OCI-LY3 (cell line): Measurements from ENCODE around the gene TGM3.

Experiments
- H2AFZ ChIP-seq: fragments of 200-600, 300-600 bp; shearing (Covaris generic); 2 replicates; pipeline ENCODE4 v1.6.0; 2014; ENCODE audit warnings: antibody characterized with exemption, low read depth, low read length
- H3K27ac ChIP-seq: fragments of 200-600, 300-600 bp; sonication (generic); 2 replicates; pipeline ENCODE4 v1.5.1; 2014; ENCODE audit warnings: mild to moderate bottlenecking, low read length, moderate library complexity, mixed read lengths
- H3K27me3 ChIP-seq: fragments of 200-600, 300-600 bp; sonication (generic); 2 replicates; pipeline ENCODE4 v1.6.1; 2014; ENCODE audit warnings: low read depth, low read length, mixed read lengths
- H3K36me3 ChIP-seq: fragments of 200-600, 300-600 bp; sonication (generic); replicated peaks from 2 replicates; pipeline ENCODE3; 2014; ENCODE audit warnings: low read depth, low read length, mixed read lengths
- H3K4me1 ChIP-seq: fragments of 300-600, 200-600 bp; sonication (generic); 2 replicates; pipeline ENCODE4 v1.6.1; 2014; ENCODE audit warnings: low read length, mixed read lengths
- H3K4me2 ChIP-seq: fragments of 200-600, 300-600 bp; sonication (generic); 2 replicates; pipeline ENCODE4 v1.6.1; 2014; ENCODE audit warnings: low read length, mixed read lengths
- H3K4me3 ChIP-seq: fragments of 300-600, 200-600 bp; sonication (generic); 2 replicates; pipeline ENCODE4 v1.5.1; 2014; ENCODE audit warnings: antibody characterized with exemption, mild to moderate bottlenecking, low read length, moderate library complexity
- H3K79me2 ChIP-seq: fragments of 300-600, 200-600 bp; shearing (Covaris generic); 2 replicates; pipeline ENCODE4 v1.6.1; 2014; ENCODE audit warnings: mild to moderate bottlenecking, low read length, mixed read lengths
- H3K9ac ChIP-seq: fragments of 300-600, 200-600 bp; shearing (Covaris generic); 2 replicates; pipeline ENCODE4 v1.6.0; 2014; ENCODE audit warnings: mild to moderate bottlenecking, low read length, moderate library complexity
- H3K9me3 ChIP-seq: fragments of 200-600, 300-600 bp; shearing (Covaris generic); 2 replicates; pipeline ENCODE4 v1.6.1; 2014; ENCODE audit warnings: low read length, mixed read lengths; ENCODE audit not compliant: insufficient read depth
- H4K20me1 ChIP-seq: fragments of 200-600, 300-600 bp; sonication (generic); 2 replicates; pipeline ENCODE4 v1.6.1; 2016; ENCODE audit warnings: low read length, mixed read lengths; ENCODE audit not compliant: insufficient read depth
- EZH2phosphoT487 ChIP-seq: fragments of 200-600 bp; shearing (Covaris generic); IDR thresholded peaks from 2 replicates; pipeline ENCODE4 v1.6.1; 2018; ENCODE audit warnings: antibody characterized with exemption, mixed run types, low read depth
- TF ChIP-seq, protein P1 (sequence below): fragments of 200-600, 300-600 bp; sonication (generic); IDR thresholded peaks from 2 replicates; pipeline ENCODE4 v1.5.1; 2014; ENCODE audit warnings: antibody characterized with exemption, low read length, low read depth

The TGM3 gene

DNA sequence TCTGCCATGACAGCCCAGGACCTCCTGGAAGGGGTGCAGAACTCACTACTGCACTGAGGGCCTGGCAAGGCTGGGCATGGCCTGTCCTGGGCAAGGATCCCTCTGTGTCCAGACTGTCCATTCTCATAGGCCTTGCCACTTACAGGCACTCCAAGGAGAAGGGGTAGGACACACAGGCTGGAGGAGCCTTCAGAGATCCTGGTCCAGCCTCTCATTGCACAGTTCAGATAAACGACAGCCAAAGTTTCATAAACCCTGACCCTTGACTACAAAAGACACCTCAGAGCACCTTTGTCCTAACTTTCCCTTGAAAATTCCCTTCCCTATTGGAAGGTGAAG lies 19.6 kb downstream of the TGM3 start:
- H3K9me3 ChIP-seq, result peaks cover 7% of the 10 kb centered on the region
- H3K4me2 ChIP-seq, result no peak overlapping the region
- no peaks in the 10 kb centered on the region for H3K79me2 ChIP-seq
- no peaks in the 10 kb centered on the region for H3K4me1 ChIP-seq
- no peak overlapping the region for H3K4me3 ChIP-seq
- no peak overlapping the region for H3K27ac ChIP-seq
- no peak for TF ChIP-seq EZH2phosphoT487
- TF ChIP-seq, protein P1, sequence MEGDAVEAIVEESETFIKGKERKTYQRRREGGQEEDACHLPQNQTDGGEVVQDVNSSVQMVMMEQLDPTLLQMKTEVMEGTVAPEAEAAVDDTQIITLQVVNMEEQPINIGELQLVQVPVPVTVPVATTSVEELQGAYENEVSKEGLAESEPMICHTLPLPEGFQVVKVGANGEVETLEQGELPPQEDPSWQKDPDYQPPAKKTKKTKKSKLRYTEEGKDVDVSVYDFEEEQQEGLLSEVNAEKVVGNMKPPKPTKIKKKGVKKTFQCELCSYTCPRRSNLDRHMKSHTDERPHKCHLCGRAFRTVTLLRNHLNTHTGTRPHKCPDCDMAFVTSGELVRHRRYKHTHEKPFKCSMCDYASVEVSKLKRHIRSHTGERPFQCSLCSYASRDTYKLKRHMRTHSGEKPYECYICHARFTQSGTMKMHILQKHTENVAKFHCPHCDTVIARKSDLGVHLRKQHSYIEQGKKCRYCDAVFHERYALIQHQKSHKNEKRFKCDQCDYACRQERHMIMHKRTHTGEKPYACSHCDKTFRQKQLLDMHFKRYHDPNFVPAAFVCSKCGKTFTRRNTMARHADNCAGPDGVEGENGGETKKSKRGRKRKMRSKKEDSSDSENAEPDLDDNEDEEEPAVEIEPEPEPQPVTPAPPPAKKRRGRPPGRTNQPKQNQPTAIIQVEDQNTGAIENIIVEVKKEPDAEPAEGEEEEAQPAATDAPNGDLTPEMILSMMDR, result no peak
- H3K36me3 ChIP-seq, result no peaks in the 10 kb centered on the region
- H3K9ac ChIP-seq, result no peak overlapping the region
- H2AFZ ChIP-seq, result no peak overlapping the region
- no peaks in the 10 kb centered on the region; the same call in 1 of the 2 replicates for H3K27me3 ChIP-seq
- no peaks in the 10 kb centered on the region for H4K20me1 ChIP-seq

DNA sequence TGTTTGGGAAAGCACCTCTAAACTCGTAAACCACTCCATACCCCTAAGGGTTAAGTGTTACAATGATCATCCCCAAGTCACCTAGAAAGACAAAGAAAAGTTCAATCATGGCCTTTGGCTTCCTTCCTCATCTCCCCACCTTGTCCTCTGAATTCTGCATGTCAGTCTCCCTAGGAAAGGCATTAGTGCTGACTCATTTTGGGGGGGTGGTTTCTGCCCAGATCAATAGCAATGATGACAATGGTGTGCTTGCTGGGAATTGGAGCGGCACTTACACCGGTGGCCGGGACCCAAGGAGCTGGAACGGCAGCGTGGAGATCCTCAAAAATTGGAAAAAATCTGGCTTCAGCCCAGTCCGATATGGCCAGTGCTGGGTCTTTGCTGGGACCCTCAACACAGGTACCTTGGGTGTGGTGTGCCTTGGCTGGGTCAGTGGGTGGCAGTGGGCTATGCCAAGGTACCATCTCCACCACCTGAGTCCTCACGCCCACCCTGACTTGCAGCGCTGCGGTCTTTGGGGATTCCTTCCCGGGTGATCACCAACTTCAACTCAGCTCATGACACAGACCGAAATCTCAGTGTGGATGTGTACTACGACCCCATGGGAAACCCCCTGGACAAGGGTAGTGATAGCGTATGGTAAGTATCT lies 21.2 kb downstream of the TGM3 start:
- Histone ChIP-seq H2AFZ (no peak overlapping the region), H3K9me3 (peaks cover 7% of the 10 kb centered on the region), H3K4me1 (no peaks in the 10 kb centered on the region)

DNA sequence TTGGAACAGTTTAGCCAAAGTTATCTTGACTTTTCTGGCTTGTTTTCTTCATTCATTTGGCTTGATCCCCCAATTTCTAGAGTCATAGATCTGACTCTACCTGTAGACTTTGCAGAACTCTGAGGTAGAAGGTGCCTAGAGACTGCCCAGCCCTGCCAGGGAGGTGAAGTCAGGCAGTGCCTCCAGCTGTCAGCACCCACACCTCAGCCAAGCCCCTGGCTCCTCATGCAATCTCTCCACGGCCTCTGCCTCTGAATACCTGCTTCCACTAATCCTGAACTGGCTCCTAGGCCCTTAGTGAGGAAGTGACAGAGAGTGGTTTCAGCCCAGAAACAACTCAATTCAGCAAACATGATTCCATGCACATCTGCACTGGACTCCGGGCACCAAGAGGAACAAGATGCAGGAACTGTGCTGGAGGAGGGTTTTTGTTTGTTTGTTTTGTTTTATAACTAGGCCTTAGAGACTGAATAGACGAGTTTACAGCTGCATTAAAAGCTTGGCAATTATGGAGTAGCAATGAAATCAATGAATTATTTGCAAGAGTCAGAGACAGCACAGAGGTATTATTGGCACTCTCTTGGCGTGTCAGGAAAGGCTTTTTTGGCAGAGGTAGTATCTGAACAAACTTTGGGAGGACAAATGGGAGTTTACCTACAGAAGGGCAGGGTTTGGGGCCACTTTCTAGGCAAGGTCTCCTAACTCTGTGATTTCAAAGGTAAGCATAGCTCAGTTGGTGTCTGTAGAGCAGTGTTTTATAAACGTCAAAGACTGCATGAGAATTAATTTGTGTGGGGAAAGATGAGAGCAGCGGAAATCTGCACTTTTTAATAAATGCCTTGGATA lies 25.2 kb downstream of the TGM3 start:
- Histone ChIP-seq H2AFZ (no peak overlapping the region), H3K27ac (no peak overlapping the region), H3K79me2 (no peaks in the 10 kb centered on the region), H3K4me3 (no peak overlapping the region), H3K27me3 (peaks cover 22% of the 10 kb centered on the region; the same call in 1 of the 2 replicates), H3K4me2 (no peak overlapping the region), H3K9me3 (peaks cover 7% of the 10 kb centered on the region), H3K4me1 (no peaks in the 10 kb centered on the region), H3K9ac (no peak overlapping the region), H4K20me1 (no peaks in the 10 kb centered on the region), H3K36me3 (no peaks in the 10 kb centered on the region)
- TF ChIP-seq, protein P1, result no peak
- TF ChIP-seq EZH2phosphoT487, result no peak

More for the DNA sequence above, 21.2 kb downstream of the TGM3 start:
- no peaks in the 10 kb centered on the region for H4K20me1 ChIP-seq
- no peak overlapping the region for H3K9ac ChIP-seq
- H3K36me3 ChIP-seq, result no peaks in the 10 kb centered on the region
- TF ChIP-seq, protein P1, result no peak
- no peak for TF ChIP-seq EZH2phosphoT487
- no peak overlapping the region for H3K4me2 ChIP-seq
- H3K27me3 ChIP-seq, result no peaks in the 10 kb centered on the region; the same call in 1 of the 2 replicates
- H3K79me2 ChIP-seq, result no peaks in the 10 kb centered on the region
- no peak overlapping the region for H3K4me3 ChIP-seq
- no peak overlapping the region for H3K27ac ChIP-seq

DNA sequence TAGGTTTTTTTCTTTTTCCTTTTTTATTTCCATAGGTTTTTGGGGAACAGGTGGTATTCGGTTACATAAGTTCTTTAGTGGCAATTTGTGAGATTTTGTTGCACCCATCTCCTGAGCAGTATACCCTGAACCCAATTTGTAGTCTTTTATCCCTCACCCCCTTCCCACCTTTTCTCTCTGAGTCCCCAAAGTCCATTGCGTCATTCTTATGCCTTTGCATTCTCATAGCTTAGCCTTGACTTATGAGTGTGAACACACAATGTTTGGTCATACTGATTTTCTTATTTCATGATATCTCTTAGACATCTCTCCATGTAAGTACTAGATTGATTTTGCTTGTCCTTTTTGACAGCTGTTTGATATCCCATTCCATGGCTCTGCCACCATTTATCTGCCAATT lies 27.2 kb downstream of the TGM3 start:
- Histone ChIP-seq H3K27ac (no peak overlapping the region), H3K9me3 (peaks cover 7% of the 10 kb centered on the region), H3K9ac (no peak overlapping the region), H3K79me2 (no peaks in the 10 kb centered on the region), H4K20me1 (no peaks in the 10 kb centered on the region), H3K4me3 (no peak overlapping the region), H2AFZ (no peak overlapping the region), H3K4me1 (no peaks in the 10 kb centered on the region), H3K4me2 (no peak overlapping the region), H3K36me3 (no peaks in the 10 kb centered on the region), H3K27me3 (peaks cover 22% of the 10 kb centered on the region; the same call in 1 of the 2 replicates)
- TF ChIP-seq, protein P1, result no peak
- TF ChIP-seq EZH2phosphoT487, result no peak
